NT2/D1 (cell line): ENCODE data around the gene ANGEL1.

Experiments
- SUZ12 ChIP-seq: IDR thresholded peaks from 2 replicates; pipeline ENCODE4 v1.6.1; 2011; ENCODE audit not compliant: insufficient read length, insufficient read depth; ENCODE audit errors: extremely low read depth
- YY1 ChIP-seq: IDR thresholded peaks from 2 replicates; pipeline ENCODE4 v1.6.1; 2011; ENCODE audit not compliant: insufficient read length, insufficient read depth

DNA sequence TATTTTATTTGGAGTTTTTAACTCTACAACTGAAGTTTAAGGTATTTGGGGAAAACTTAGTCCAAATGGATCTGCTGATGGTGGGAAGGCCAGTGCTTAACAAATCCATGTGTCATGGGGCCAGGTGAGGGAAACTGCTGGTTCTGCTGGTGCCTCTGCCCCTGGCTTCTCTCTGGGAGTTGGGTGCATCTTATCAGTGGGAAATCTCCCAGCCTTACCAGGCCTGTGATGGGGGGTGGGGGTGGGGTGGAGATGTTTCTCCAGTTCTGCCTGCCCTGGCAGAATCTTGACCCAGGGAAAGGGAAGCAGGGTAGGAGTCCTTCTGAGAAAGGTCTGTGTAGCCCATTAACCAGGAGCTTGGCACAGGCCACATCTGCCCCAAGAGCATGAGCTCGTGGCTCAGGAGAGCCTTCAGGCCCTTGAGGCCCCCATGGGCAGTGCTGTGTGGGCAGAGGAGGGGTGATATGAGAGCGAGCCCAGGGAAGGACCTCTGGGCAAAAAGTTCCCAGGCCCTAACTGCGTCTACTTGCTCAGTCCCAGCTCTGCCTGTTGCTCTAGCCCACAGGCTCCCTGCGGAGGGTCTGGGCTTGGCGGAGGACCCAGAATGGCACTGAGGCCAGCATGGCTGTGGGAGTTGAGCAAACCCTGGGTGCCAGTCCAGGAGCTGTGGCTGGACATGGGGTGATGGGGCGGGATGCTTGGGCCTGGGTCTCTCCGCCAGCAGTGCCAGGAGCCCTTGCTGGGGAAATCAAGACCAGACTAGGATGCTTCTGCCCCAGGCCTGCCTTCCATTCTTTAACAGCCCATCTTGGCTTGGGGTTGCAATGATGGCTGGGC, 33.2 kb downstream of the ANGEL1 start:
- no peak for TF ChIP-seq SUZ12
- TF ChIP-seq YY1: no peak
